ENCODE measurements around the gene TP53TG5. TPM values are rescaled to one million over a fixed set of nuclear protein-coding genes. Genes with fewer than 3 reads are reported as not detected.

TP53TG5 gene
- total RNA-seq, 1 donor from 2014 or later, result not detected

DNA sequence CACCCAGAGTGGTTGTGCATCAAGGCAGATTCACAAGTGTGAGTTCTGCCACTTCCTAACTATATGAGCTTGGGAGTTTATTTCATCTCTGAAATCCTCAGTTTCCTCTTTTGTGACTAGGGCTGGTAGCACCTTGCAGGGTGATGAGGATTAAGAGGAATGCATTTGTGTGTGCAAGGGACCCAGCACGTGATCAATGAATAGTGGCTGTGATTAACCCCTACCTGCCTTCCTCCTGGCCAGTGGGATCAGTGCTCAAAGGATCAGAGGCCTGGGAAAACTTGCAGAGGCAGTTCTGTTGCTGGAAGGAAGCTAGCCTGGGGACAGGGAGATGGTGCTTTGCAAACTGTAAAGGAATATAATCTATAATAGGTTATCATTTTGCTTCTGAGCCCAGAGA is 37.2 kb downstream of the TP53TG5 start:
- H3K4me3 Mint-ChIP-seq, result peak overlapping the region; percentile 27
- H3K9me3 Mint-ChIP-seq, result no peaks in the 10 kb centered on the region
- H3K36me3 Mint-ChIP-seq (ENCODE audit: low read depth), result no peaks in the 10 kb centered on the region
- peaks cover 30% of the 10 kb centered on the region for H3K4me1 Mint-ChIP-seq
- H3K27me3 Mint-ChIP-seq (ENCODE audit: low read depth), result no peaks in the 10 kb centered on the region
- no peak overlapping the region for H3K27ac Mint-ChIP-seq (ENCODE audit: unreplicated experiment)
- TF ChIP-seq, protein P1, sequence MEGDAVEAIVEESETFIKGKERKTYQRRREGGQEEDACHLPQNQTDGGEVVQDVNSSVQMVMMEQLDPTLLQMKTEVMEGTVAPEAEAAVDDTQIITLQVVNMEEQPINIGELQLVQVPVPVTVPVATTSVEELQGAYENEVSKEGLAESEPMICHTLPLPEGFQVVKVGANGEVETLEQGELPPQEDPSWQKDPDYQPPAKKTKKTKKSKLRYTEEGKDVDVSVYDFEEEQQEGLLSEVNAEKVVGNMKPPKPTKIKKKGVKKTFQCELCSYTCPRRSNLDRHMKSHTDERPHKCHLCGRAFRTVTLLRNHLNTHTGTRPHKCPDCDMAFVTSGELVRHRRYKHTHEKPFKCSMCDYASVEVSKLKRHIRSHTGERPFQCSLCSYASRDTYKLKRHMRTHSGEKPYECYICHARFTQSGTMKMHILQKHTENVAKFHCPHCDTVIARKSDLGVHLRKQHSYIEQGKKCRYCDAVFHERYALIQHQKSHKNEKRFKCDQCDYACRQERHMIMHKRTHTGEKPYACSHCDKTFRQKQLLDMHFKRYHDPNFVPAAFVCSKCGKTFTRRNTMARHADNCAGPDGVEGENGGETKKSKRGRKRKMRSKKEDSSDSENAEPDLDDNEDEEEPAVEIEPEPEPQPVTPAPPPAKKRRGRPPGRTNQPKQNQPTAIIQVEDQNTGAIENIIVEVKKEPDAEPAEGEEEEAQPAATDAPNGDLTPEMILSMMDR (conservative IDR thresholded peaks at IDR 0.05), result no peak
- no peak for DNase-seq (ENCODE audit: low read depth, low spot score)

GRCh38 chr20:45340236-45340847 is 37.8 kb downstream of the TP53TG5 start:
- H3K4me3 Mint-ChIP-seq, result no peak overlapping the region
- H3K9me3 Mint-ChIP-seq, result no peaks in the 10 kb centered on the region
- no peaks in the 10 kb centered on the region for H3K27me3 Mint-ChIP-seq (ENCODE audit: low read depth)
- no peak for DNase-seq (ENCODE audit: low read depth, low spot score)
- H3K4me1 Mint-ChIP-seq, result peaks cover 30% of the 10 kb centered on the region
- H3K36me3 Mint-ChIP-seq (ENCODE audit: low read depth), result no peaks in the 10 kb centered on the region
- TF ChIP-seq, protein P1 (conservative IDR thresholded peaks at IDR 0.05), result no peak
- no peak overlapping the region for H3K27ac Mint-ChIP-seq (ENCODE audit: unreplicated experiment)

DNA sequence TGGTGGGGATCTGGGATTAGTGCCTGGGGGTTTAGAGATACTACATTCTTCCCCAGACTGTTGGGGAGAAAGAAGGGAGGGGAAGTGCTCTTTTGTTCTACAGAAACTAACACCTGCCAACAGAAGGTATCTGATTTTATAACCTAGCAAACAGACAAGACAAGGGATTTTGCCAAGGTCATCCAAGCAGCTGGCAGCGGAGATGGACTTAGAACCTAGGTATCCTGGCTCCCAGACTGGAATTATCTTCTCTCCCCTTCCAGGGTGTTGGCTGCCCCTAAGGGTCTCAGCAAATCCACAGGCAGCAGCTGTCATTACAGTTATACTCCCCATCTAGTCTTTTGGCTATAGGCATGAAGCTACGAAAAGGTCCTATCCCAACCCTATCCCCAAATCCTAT is 38.3 kb downstream of the TP53TG5 start:
- DNase-seq (ENCODE audit: low read depth, low spot score), result no peak
- Mint-ChIP-seq H3K27ac (ENCODE audit: unreplicated experiment) (no peak overlapping the region), H3K27me3 (ENCODE audit: low read depth) (no peaks in the 10 kb centered on the region), H3K36me3 (ENCODE audit: low read depth) (no peaks in the 10 kb centered on the region), H3K9me3 (no peaks in the 10 kb centered on the region), H3K4me1 (peaks cover 27% of the 10 kb centered on the region), H3K4me3 (no peak overlapping the region)
- TF ChIP-seq, protein P1 (conservative IDR thresholded peaks at IDR 0.05), result no peak

GRCh38 chr20:45339084-45339483 is 39.0 kb downstream of the TP53TG5 start:
- Mint-ChIP-seq H3K27ac (ENCODE audit: unreplicated experiment) (no peak overlapping the region), H3K4me3 (no peak overlapping the region), H3K27me3 (ENCODE audit: low read depth) (no peaks in the 10 kb centered on the region), H3K4me1 (peaks cover 26% of the 10 kb centered on the region), H3K9me3 (no peaks in the 10 kb centered on the region), H3K36me3 (ENCODE audit: low read depth) (no peaks in the 10 kb centered on the region)
- TF ChIP-seq, protein P1 (conservative IDR thresholded peaks at IDR 0.05), result no peak
- DNase-seq (ENCODE audit: low read depth, low spot score), result no peak

DNA sequence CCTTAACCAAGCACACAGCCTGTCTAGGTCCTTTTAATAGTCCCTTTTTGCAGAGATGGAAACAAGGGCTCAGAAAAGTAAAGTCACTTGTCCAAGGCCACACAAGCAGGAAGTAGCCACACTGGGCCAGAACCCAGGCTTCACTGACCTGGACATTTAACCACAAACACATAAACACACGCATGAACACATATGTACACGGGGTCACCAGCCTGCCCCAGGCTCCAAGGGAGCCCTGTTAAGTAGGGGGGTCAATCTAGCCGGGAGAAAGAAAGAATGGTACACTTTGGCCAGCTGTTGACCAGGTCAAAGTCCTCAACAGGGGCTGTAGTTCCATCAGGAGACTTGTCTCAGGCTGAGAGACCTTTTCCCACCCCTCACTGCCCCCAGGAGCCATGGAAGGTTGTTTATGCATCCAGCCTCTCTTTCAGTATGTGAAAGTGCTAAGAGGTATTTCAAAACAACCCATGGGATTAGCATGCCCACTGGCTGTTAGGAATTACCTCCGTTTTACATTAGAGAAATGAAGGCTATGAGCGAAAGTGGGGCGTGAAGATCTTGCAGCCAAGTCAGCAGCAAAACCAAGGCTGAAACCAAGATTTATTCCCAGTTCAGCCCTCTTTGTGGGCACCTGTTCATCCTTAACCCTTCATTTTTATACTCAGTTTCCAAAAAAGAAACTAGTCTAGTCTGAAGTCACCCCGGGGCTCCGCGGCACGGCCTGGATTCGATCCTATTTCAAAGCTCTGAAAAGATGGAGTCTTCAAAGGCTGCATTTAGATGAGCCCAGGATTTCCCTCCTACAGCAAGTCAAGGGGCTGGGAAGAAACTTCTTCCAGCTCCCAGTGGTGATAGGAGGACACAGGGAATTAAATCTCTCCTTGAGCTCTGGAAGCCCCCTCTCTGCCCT is 39.7 kb downstream of the TP53TG5 start:
- TF ChIP-seq, protein P1 (conservative IDR thresholded peaks at IDR 0.05), result no peak
- Mint-ChIP-seq H3K27ac (ENCODE audit: unreplicated experiment) (no peak overlapping the region), H3K4me1 (peaks cover 26% of the 10 kb centered on the region), H3K9me3 (no peaks in the 10 kb centered on the region), H3K36me3 (ENCODE audit: low read depth) (no peaks in the 10 kb centered on the region), H3K27me3 (ENCODE audit: low read depth) (no peaks in the 10 kb centered on the region), H3K4me3 (no peak overlapping the region)
- no peak for DNase-seq (ENCODE audit: low read depth, low spot score)
